GM18858 (cell line): ENCODE measurements around the gene ATP8A2.

Source experiments
- ATAC-seq: cut with Tn5 transposase; IDR thresholded peaks from one replicate; pipeline ENCODE4 v1.9.1; 2021; ENCODE audit not compliant: unreplicated experiment

The ATP8A2 gene

GRCh38 chr13:25722893-25723292 lies 351.1 kb downstream of the ATP8A2 start:
- no peak for ATAC-seq

GRCh38 chr13:25725104-25725503 lies 353.3 kb downstream of the ATP8A2 start:
- ATAC-seq: no peak

- ATAC-seq: no peak
These were observed 355.5 kb downstream of the ATP8A2 start for GRCh38 chr13:25727250-25727649.

- ATAC-seq: no peak
These were observed 356.0 kb downstream of the ATP8A2 start for GRCh38 chr13:25727810-25728209.

- ATAC-seq: no peak
These were observed 357.4 kb downstream of the ATP8A2 start for GRCh38 chr13:25729201-25729600.

- no peak for ATAC-seq
These were observed 359.3 kb downstream of the ATP8A2 start for GRCh38 chr13:25731037-25731436.

- no peak for ATAC-seq
These were observed 359.8 kb downstream of the ATP8A2 start for GRCh38 chr13:25731536-25731935.

GRCh38 chr13:25732111-25732865 lies 360.5 kb downstream of the ATP8A2 start:
- ATAC-seq: no peak

- no peak for ATAC-seq
These were observed 361.3 kb downstream of the ATP8A2 start for GRCh38 chr13:25733001-25733491.

GRCh38 chr13:25733696-25734435 lies 362.1 kb downstream of the ATP8A2 start:
- no peak for ATAC-seq

- no peak for ATAC-seq
These were observed 366.8 kb downstream of the ATP8A2 start for GRCh38 chr13:25738342-25739196.

GRCh38 chr13:25739376-25739775 lies 367.6 kb downstream of the ATP8A2 start:
- ATAC-seq: no peak

- no peak for ATAC-seq
These were observed 370.0 kb downstream of the ATP8A2 start for GRCh38 chr13:25741796-25742195.

GRCh38 chr13:25742220-25742619 lies 370.4 kb downstream of the ATP8A2 start:
- no peak for ATAC-seq

- ATAC-seq: no peak
These were observed 371.6 kb downstream of the ATP8A2 start for GRCh38 chr13:25743421-25743820.

- ATAC-seq: no peak
These were observed 372.4 kb downstream of the ATP8A2 start for GRCh38 chr13:25744178-25744577.

GRCh38 chr13:25746131-25746530 lies 374.4 kb downstream of the ATP8A2 start:
- no peak for ATAC-seq

- ATAC-seq: no peak
These were observed 381.3 kb downstream of the ATP8A2 start for GRCh38 chr13:25752957-25753551.

- no peak for ATAC-seq
These were observed 382.2 kb downstream of the ATP8A2 start for GRCh38 chr13:25753976-25754375.

GRCh38 chr13:25756251-25756650 lies 384.5 kb downstream of the ATP8A2 start:
- ATAC-seq: no peak

- no peak for ATAC-seq
These were observed 385.1 kb downstream of the ATP8A2 start for GRCh38 chr13:25756912-25757311.
